WTC11 (cell line): ENCODE data around the gene NR5A1. TPM values are rescaled to one million over a fixed set of nuclear protein-coding genes. Genes with fewer than 3 reads are reported as not detected.

Experiments used
- ATAC-seq: fragments of 200-7000 bp; cut with Tn5 transposase; 2 replicates; pipeline ENCODE4 v1.10.0; 2021; ENCODE audit warnings: mild to moderate bottlenecking, moderate library complexity
- CTCF ChIA-PET: fragments of 300-600 bp; sonication (Branson Sonifier 250); formaldehyde crosslinking; loops from one replicate; lab custom pipeline; 2021; ENCODE audit warnings: antibody characterized with exemption; lab: Charles Lee
- POLR2A ChIA-PET: fragments of 350-600 bp; sonication (Branson Sonifier 250); formaldehyde crosslinking; loops from one replicate; lab custom pipeline; 2021; ENCODE audit warnings: antibody characterized with exemption; lab: Charles Lee
- DNase-seq: peaks from one replicate; pipeline ENCODE4 v3.0.0; 2021; ENCODE audit warnings: low spot score
- H3K27ac Mint-ChIP-seq: 2 replicates; pipeline ENCODE4 v1.8.0; 2021; ENCODE audit warnings: mixed read lengths
- H3K27me3 Mint-ChIP-seq: 2 replicates; pipeline ENCODE4 v1.8.0; 2021; ENCODE audit warnings: low read depth, mild to moderate bottlenecking, moderate library complexity, mixed read lengths
- H3K36me3 Mint-ChIP-seq: 2 replicates; pipeline ENCODE4 v1.8.0; 2021; ENCODE audit warnings: mixed read lengths
- H3K4me1 Mint-ChIP-seq: 2 replicates; pipeline ENCODE4 v1.8.0; 2022; ENCODE audit warnings: mixed read lengths
- H3K4me3 Mint-ChIP-seq: 2 replicates; pipeline ENCODE4 v1.8.0; 2021; ENCODE audit warnings: mild to moderate bottlenecking, moderate library complexity, mixed read lengths
- H3K9me3 Mint-ChIP-seq: 2 replicates; pipeline ENCODE4 v1.8.0; 2021; ENCODE audit warnings: mixed read lengths
- AR ChIP-seq: fragments of 250-450 bp; sonication (Bioruptor Pico); IDR thresholded peaks from 2 replicates; pipeline ENCODE4 v1.9.0; 2021; ENCODE audit warnings: mild to moderate bottlenecking
- ATF2 ChIP-seq: sonication (generic); formaldehyde crosslinking; IDR thresholded peaks from 2 replicates; pipeline ENCODE4 v1.8.1; 2022; ENCODE audit warnings: low read depth, missing genetic modification reagents, borderline replicate concordance
- CREM ChIP-seq: sonication (generic); formaldehyde crosslinking; IDR thresholded peaks from 2 replicates; pipeline ENCODE4 v1.8.1; 2022; ENCODE audit warnings: mild to moderate bottlenecking, missing genetic modification reagents, moderate library complexity
- CTCF ChIP-seq: fragments of 200-600 bp; IDR thresholded peaks from 2 replicates; pipeline ENCODE4 v1.8.0; 2022; ENCODE audit warnings: antibody characterized with exemption
- ELF4 ChIP-seq: sonication (generic); formaldehyde crosslinking; IDR thresholded peaks from 2 replicates; pipeline ENCODE4 v1.8.1; 2022; ENCODE audit warnings: low read depth, mild to moderate bottlenecking, moderate library complexity, missing genetic modification reagents
- EMX1 ChIP-seq: fragments of 250-450 bp; sonication (Bioruptor Pico); IDR thresholded peaks from 2 replicates; pipeline ENCODE4 v1.8.0; 2021; ENCODE audit warnings: mild to moderate bottlenecking
- GABPB1 ChIP-seq: sonication (generic); formaldehyde crosslinking; IDR thresholded peaks from 2 replicates; pipeline ENCODE4 v1.8.1; 2023; ENCODE audit warnings: mild to moderate bottlenecking, missing genetic modification reagents
- GRHL2 ChIP-seq: fragments of 250-450 bp; sonication (Bioruptor Pico); IDR thresholded peaks from 2 replicates; pipeline ENCODE4 v1.8.0; 2022; ENCODE audit warnings: mild to moderate bottlenecking, moderate library complexity; ENCODE audit not compliant: insufficient replicate concordance, severe bottlenecking
- GTF2I ChIP-seq: fragments of 250-450 bp; sonication (Bioruptor Pico); conservative IDR thresholded peaks from 2 replicates; pipeline ENCODE4 v1.4.0; 2021; ENCODE audit warnings: mild to moderate bottlenecking
- IRF2 ChIP-seq: sonication (generic); formaldehyde crosslinking; IDR thresholded peaks from 2 replicates; pipeline ENCODE4 v1.8.0; 2022; ENCODE audit warnings: low read depth, missing genetic modification reagents, borderline replicate concordance
- KAT7 ChIP-seq: sonication (generic); formaldehyde crosslinking; IDR thresholded peaks from 2 replicates; pipeline ENCODE4 v1.8.1; 2023; ENCODE audit warnings: missing genetic modification reagents, mild to moderate bottlenecking, borderline replicate concordance
- MLX ChIP-seq: sonication (generic); formaldehyde crosslinking; IDR thresholded peaks from 2 replicates; pipeline ENCODE4 v1.8.1; 2023; ENCODE audit warnings: mild to moderate bottlenecking, missing genetic modification reagents, moderate library complexity
- MYBL2 ChIP-seq: sonication (generic); formaldehyde crosslinking; IDR thresholded peaks from 2 replicates; pipeline ENCODE4 v1.8.1; 2023; ENCODE audit warnings: mild to moderate bottlenecking, moderate library complexity, missing genetic modification reagents
- NFATC4 ChIP-seq: fragments of 250-450 bp; sonication (Bioruptor Pico); IDR thresholded peaks from 2 replicates; pipeline ENCODE4 v1.9.0; 2021; ENCODE audit warnings: mild to moderate bottlenecking
- RELA ChIP-seq: sonication (generic); formaldehyde crosslinking; IDR thresholded peaks from 2 replicates; pipeline ENCODE4 v1.8.1; 2022; ENCODE audit warnings: missing genetic modification reagents, mild to moderate bottlenecking, borderline replicate concordance
- SP1 ChIP-seq: sonication (generic); formaldehyde crosslinking; conservative IDR thresholded peaks from 2 replicates; pipeline ENCODE4 v1.8.1; 2022; ENCODE audit warnings: missing genetic modification reagents
- ZNF281 ChIP-seq: sonication (generic); formaldehyde crosslinking; IDR thresholded peaks from 2 replicates; pipeline ENCODE4 v1.8.0; 2023; ENCODE audit warnings: mild to moderate bottlenecking, missing genetic modification reagents
- ZNF512 ChIP-seq: sonication (generic); formaldehyde crosslinking; IDR thresholded peaks from 2 replicates; pipeline ENCODE4 v1.8.1; 2022; ENCODE audit warnings: missing genetic modification reagents, borderline replicate concordance
- total RNA-seq: library from RNA; stranded (reverse); gene quantifications from 3 replicates; pipeline ENCODE4 v1.2.3, GENCODE V29; 2021

The NR5A1 gene
- total RNA-seq, 1 experiment from 2014 or later, result 0.77 TPM

GRCh38 chr9:124513376-124513994 lies 6.3 kb upstream of the NR5A1 start:
- CTCF ChIA-PET, result interaction anchor here (0.5 to 5.6 kb wide), 2 partner anchors 23 to 77 kb away, joined by 3 to 37 read pairs; no protein-coding TSS in a partner anchor
- DNase-seq, result no peak

GRCh38 chr9:124512806-124513204 lies 5.6 kb upstream of the NR5A1 start:
- no peak for TF ChIP-seq EMX1
- no peak for TF ChIP-seq KAT7
- no peak for TF ChIP-seq RELA
- no peak for TF ChIP-seq ELF4 (CRISPR knock-in tag)
- TF ChIP-seq IRF2 (CRISPR knock-in tag), result no peak
- TF ChIP-seq SP1 (CRISPR knock-in tag), result no peak
- TF ChIP-seq GTF2I (CRISPR knock-in tag), result no peak
- TF ChIP-seq ATF2, result no peak
- TF ChIP-seq CREM (CRISPR knock-in tag), result no peak
- Mint-ChIP-seq H3K9me3 (no peaks in the 10 kb centered on the region), H3K4me3 (no peak overlapping the region), H3K4me1 (peaks cover 18% of the 10 kb centered on the region), H3K27me3 (no peaks in the 10 kb centered on the region), H3K36me3 (peaks cover 4% of the 10 kb centered on the region; the same call in 1 of the 2 replicates), H3K27ac (no peak overlapping the region)
- CTCF ChIA-PET, result interaction anchor here (1.7 to 5.6 kb wide), 2 partner anchors 24 to 32 kb away, joined by 4 to 37 read pairs; no protein-coding TSS in a partner anchor
- DNase-seq (no peak), ATAC-seq (no peak)
- POLR2A ChIA-PET, result no interaction called here

More at GRCh38 chr9:124513376-124513994, 6.3 kb upstream of the NR5A1 start:
- Mint-ChIP-seq H3K9me3 (no peaks in the 10 kb centered on the region), H3K4me1 (peaks cover 18% of the 10 kb centered on the region), H3K4me3 (no peak overlapping the region), H3K27me3 (no peaks in the 10 kb centered on the region), H3K27ac (no peak overlapping the region), H3K36me3 (peaks cover 7% of the 10 kb centered on the region; the same call in 1 of the 2 replicates)
- POLR2A ChIA-PET, result no interaction called here
- TF ChIP-seq MLX (CRISPR knock-in tag) (no peak), AR (CRISPR knock-in tag) (no peak), NFATC4 (CRISPR knock-in tag) (no peak), MYBL2 (no peak)
- ATAC-seq, result 0 out of 2 replicates have a peak, but pooled peaks have one; percentile 6

GRCh38 chr9:124511891-124512805 lies 4.9 kb upstream of the NR5A1 start:
- DNase-seq, result no peak
- Mint-ChIP-seq H3K4me1 (peaks cover 18% of the 10 kb centered on the region), H3K27me3 (no peaks in the 10 kb centered on the region; the same call in 1 of the 2 replicates), H3K36me3 (peaks cover 3% of the 10 kb centered on the region; the same call in 1 of the 2 replicates), H3K9me3 (no peaks in the 10 kb centered on the region), H3K4me3 (no peak overlapping the region), H3K27ac (no peak overlapping the region)
- ChIA-PET CTCF (interaction anchor here (1.0 to 5.6 kb wide), 4 partner anchors 24 to 341 kb away, joined by 3 to 37 read pairs (median 10); partner anchors contain the start of gene WDR38), POLR2A (no interaction called here)
- ATAC-seq, result peak; percentile 8; the same call in 1 of the 2 replicates
- TF ChIP-seq ZNF281 (CRISPR knock-in tag) (no peak), GRHL2 (no peak), CTCF (no peak), KAT7 (no peak), GABPB1 (no peak), ZNF512 (CRISPR knock-in tag) (no peak)
